Parietal lobe (tissue), 2 donors: ENCODE measurements around the gene USP37. TPM values are rescaled to one million over a fixed set of nuclear protein-coding genes. Genes with fewer than 3 reads are reported as not detected.

Experiments used
- small RNA-seq: library from RNA; depleted of rRNA; stranded (forward); fragments of <200 nt; gene quantifications from one replicate; pipeline ENCODE3, GENCODE V24; 2014; ENCODE audit warnings: low replicate concordance
- total RNA-seq: library from RNA; depleted of rRNA; stranded (reverse); fragments of >200 nt; gene quantifications from one replicate; pipeline ENCODE4 v1.2.3, GENCODE V29; 2014

USP37 gene
- 43.8 TPM for total RNA-seq

GRCh38 chr2:218568190-218569037 is at the start of gene USP37, which contains the start of gene CNOT9:
USP37 (minus strand) TSS chr2:218568351; CDS start chr2:218558653, 9,698 bp downstream.
CNOT9 (plus strand) TSS chr2:218568839; CDS start chr2:218568955, 116 bp downstream.

GRCh38 chr2:218607436-218608115 is 39.4 kb upstream of the USP37 start, which contains the start of gene PLCD4:
PLCD4 (plus strand) TSS chr2:218607899; CDS start chr2:218615740, 7,841 bp downstream.

GRCh38 chr2:218418717-218419458 is 149.3 kb downstream of the USP37 start, which contains the start of gene VIL1:
VIL1 (plus strand) TSS chr2:218419123; CDS start chr2:218423779, 4,656 bp downstream.

Small RNAs within 50 kb of the gene (small RNA-seq; reads per million reads assigned to genes)
- gene MIR26B (1,023 reads per million, percentile 98 among the genes with 10 or more reads in this experiment), gene RNU6-136P (not detected)

Other genes with a start within 250 kb of the USP37 start
- 2.5 TPM for gene CATIP, start 211.5 kb downstream of the USP37 start, total RNA-seq
- gene SLC11A1, start 186.1 kb downstream of the USP37 start, total RNA-seq, result 3.8 TPM
- 11.9 TPM for gene CTDSP1, start 168.5 kb downstream of the USP37 start, total RNA-seq
- gene VIL1, start 149.2 kb downstream of the USP37 start, total RNA-seq, result not detected
- gene CNOT9, start 488 bp upstream of the USP37 start, total RNA-seq, result 53.8 TPM
- 2.2 TPM for gene PLCD4, start 39.5 kb upstream of the USP37 start, total RNA-seq
- gene ZNF142, start 91.3 kb upstream of the USP37 start, total RNA-seq, result 31.0 TPM
- 30.4 TPM for gene BCS1L, start 91.3 kb upstream of the USP37 start, total RNA-seq
- gene RNF25, start 103.7 kb upstream of the USP37 start, total RNA-seq, result 25.0 TPM
- 77.0 TPM for gene STK36, start 103.7 kb upstream of the USP37 start, total RNA-seq
- gene TTLL4, start 142.5 kb upstream of the USP37 start, total RNA-seq, result 21.9 TPM
- gene CYP27A1, start 213.8 kb upstream of the USP37 start, total RNA-seq, result 3.4 TPM